ENCODE results near the gene FBXL4. TPM values are rescaled to one million over a fixed set of nuclear protein-coding genes. Genes with fewer than 3 reads are reported as not detected.

The FBXL4 gene
- 10 to 100 TPM; 13.5 to 35.0 TPM for total RNA-seq
- 1 to 10 TPM; 3.5 to 5.3 TPM for polyA plus RNA-seq
- long read RNA-seq, donor 1, full-length matches to known transcripts, result 2 of 2 reads
- long read RNA-seq, donor 1, partial matches to known transcripts, result 0 of 2 reads
- long read RNA-seq, donor 1, other reads (novel, unspliced or antisense), result 0 of 2 reads
- long read RNA-seq, donor 2, result 0 reads
- long read RNA-seq, donor 3, result 0 reads
- long read RNA-seq, donor 4, result 0 reads
- long read RNA-seq, donor 5, full-length matches to known transcripts, result 1 of 1 reads
- long read RNA-seq, donor 5, partial matches to known transcripts, result 0 of 1 reads
- long read RNA-seq, donor 5, other reads (novel, unspliced or antisense), result 0 of 1 reads

DNA sequence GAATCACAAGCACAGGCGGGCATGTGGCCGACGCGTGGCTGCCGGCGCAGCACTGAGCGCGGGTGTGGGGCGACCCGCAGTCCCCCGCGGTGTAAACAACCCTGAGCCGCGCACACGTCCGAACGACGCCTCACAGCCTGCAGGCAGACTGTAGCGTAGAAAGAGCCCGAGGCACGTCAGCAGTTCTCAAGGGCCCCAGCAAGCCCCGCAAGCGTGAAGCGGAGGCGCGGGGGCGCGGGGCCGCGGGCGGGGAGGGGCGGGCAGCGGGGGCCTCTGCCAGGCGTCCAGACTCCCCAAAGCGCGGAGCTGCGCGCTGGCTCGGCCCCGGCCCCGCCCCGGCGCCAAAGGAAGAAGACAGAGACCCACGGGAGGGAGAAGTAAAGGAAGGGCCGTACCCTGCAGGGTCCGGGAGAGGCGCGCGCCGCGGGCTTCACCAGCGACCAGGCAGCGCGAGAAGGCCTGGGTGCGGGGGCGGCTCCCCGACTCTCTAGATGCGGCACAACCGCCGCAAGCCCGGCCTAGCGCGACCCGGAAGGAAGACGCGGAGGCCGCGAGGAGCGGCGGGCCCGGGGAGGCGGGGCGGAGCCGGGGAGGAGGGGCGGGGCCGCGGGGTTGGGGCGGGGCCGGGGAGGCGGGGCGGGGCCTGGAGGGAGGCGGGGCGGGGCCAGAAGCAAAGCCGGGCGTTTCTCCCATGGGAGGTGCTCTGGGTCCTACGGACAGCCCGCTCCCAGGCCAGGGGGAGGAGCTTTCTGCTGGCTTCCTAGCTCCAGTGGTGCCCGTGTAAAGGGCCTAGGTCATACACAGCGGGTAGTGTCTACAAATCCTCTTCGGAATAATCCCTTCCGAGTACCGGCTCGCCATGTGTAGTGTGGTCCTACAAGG lies at the start of gene FBXL4:
TSS of gene FBXL4 (minus strand) at position 536 of the 882 bp plus-strand sequence. CDS start 20,958 bp downstream, outside the sequence.
- ATAC-seq (ENCODE audit: insufficient read depth, low FRiP score) (peak; percentile 95), DNase-seq (peak; percentile 73 to 85 (median 80))
- Histone ChIP-seq H3K27ac (ENCODE audit: low read depth in 1 of 2, low read length in 1 of 2) (peak within 1 kb of the TSS; percentile 88 to 91), H3K36me3 (ENCODE audit: control insufficient read depth in 4 of 4, insufficient read depth in 4 of 4, low read length in 4 of 4) (no peaks in the 10 kb centered on the region), H3K4me1 (ENCODE audit: control insufficient read depth in 5 of 5, insufficient read depth in 5 of 5, low read length in 5 of 5) (peaks cover 0 to 28% (median 8%) of the 10 kb centered on the region in 5 donors), H3K9me3 (ENCODE audit: control insufficient read depth in 4 of 4, insufficient read depth in 3 of 4, low read length in 3 of 4) (no peaks in the 10 kb centered on the region), H3K4me3 (peak within 1 kb of the TSS; percentile 80), H3K9ac (ENCODE audit: insufficient read depth in 1 of 2, low read length in 2 of 2) (peak within 1 kb of the TSS; percentile 65 to 90), H3K27me3 (ENCODE audit: control insufficient read depth in 3 of 3, insufficient read depth in 3 of 3, low read length in 2 of 3) (no peaks in the 10 kb centered on the region)
- 3 to 4% methylated on average over 60 to 93 of the region's 93 CpGs for WGBS, 2 donors
- no peak for TF ChIP-seq CTCF (IDR thresholded peaks at IDR 0.05; ENCODE audit: control extremely low read depth, extremely low read depth)

- ATAC-seq (ENCODE audit: insufficient read depth, low FRiP score), result no peak
- peaks cover 0 to 9% (median 0%) of the 10 kb centered on the region in 5 donors for H3K4me1 ChIP-seq (ENCODE audit: control insufficient read depth in 5 of 5, insufficient read depth in 5 of 5, low read length in 5 of 5)
- H3K27ac ChIP-seq (ENCODE audit: low read depth in 1 of 2, low read length in 1 of 2), result no peak overlapping the region
- H3K27me3 ChIP-seq (ENCODE audit: control insufficient read depth in 3 of 3, insufficient read depth in 3 of 3, low read length in 2 of 3), result peaks cover 0 to 3% (median 0%) of the 10 kb centered on the region in 3 donors
- DNase-seq, result no peak
- no peak overlapping the region for H3K4me3 ChIP-seq
- no peak for TF ChIP-seq CTCF (IDR thresholded peaks at IDR 0.05; ENCODE audit: control extremely low read depth, extremely low read depth)
- H3K9me3 ChIP-seq (ENCODE audit: control insufficient read depth in 4 of 4, insufficient read depth in 3 of 4, low read length in 3 of 4), result peaks cover 0 to 2% (median 0%) of the 10 kb centered on the region in 4 donors
- 78 to 82% methylated on average over 1 of the region's 1 CpG for WGBS, 2 donors
- H3K9ac ChIP-seq (ENCODE audit: insufficient read depth in 1 of 2, low read length in 2 of 2), result no peak overlapping the region
- H3K36me3 ChIP-seq (ENCODE audit: control insufficient read depth in 4 of 4, insufficient read depth in 4 of 4, low read length in 4 of 4), result no peaks in the 10 kb centered on the region
Observed at GRCh38 chr6:98995116-98995515, 47.4 kb upstream of the FBXL4 start.

- no peak overlapping the region for H3K4me3 ChIP-seq
- H3K27me3 ChIP-seq (ENCODE audit: control insufficient read depth in 3 of 3, insufficient read depth in 3 of 3, low read length in 2 of 3), result peaks cover 0 to 3% (median 0%) of the 10 kb centered on the region in 3 donors
- no peak overlapping the region for H3K9ac ChIP-seq (ENCODE audit: insufficient read depth in 1 of 2, low read length in 2 of 2)
- peaks cover 0 to 9% (median 0%) of the 10 kb centered on the region in 5 donors for H3K4me1 ChIP-seq (ENCODE audit: control insufficient read depth in 5 of 5, insufficient read depth in 5 of 5, low read length in 5 of 5)
- DNase-seq, result no peak
- H3K36me3 ChIP-seq (ENCODE audit: control insufficient read depth in 4 of 4, insufficient read depth in 4 of 4, low read length in 4 of 4), result no peaks in the 10 kb centered on the region
- no peak for TF ChIP-seq CTCF (IDR thresholded peaks at IDR 0.05; ENCODE audit: control extremely low read depth, extremely low read depth)
- no peak overlapping the region for H3K27ac ChIP-seq (ENCODE audit: low read depth in 1 of 2, low read length in 1 of 2)
- WGBS, 2 donors, result 44 to 45% methylated on average over 1 of the region's 1 CpG
- H3K9me3 ChIP-seq (ENCODE audit: control insufficient read depth in 4 of 4, insufficient read depth in 3 of 4, low read length in 3 of 4), result no peaks in the 10 kb centered on the region
- no peak for ATAC-seq (ENCODE audit: insufficient read depth, low FRiP score)
Observed at GRCh38 chr6:98992535-98992934, 44.8 kb upstream of the FBXL4 start.
